ENCODE data around the gene ZNF76.

Gene ZNF76

GRCh38 chr6:35216412-35216732 lies 43.2 kb upstream of the ZNF76 start:
- TF ChIP-seq, protein P1, sequence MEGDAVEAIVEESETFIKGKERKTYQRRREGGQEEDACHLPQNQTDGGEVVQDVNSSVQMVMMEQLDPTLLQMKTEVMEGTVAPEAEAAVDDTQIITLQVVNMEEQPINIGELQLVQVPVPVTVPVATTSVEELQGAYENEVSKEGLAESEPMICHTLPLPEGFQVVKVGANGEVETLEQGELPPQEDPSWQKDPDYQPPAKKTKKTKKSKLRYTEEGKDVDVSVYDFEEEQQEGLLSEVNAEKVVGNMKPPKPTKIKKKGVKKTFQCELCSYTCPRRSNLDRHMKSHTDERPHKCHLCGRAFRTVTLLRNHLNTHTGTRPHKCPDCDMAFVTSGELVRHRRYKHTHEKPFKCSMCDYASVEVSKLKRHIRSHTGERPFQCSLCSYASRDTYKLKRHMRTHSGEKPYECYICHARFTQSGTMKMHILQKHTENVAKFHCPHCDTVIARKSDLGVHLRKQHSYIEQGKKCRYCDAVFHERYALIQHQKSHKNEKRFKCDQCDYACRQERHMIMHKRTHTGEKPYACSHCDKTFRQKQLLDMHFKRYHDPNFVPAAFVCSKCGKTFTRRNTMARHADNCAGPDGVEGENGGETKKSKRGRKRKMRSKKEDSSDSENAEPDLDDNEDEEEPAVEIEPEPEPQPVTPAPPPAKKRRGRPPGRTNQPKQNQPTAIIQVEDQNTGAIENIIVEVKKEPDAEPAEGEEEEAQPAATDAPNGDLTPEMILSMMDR (IDR thresholded peaks at IDR 0.05; ENCODE audit: borderline replicate concordance, insufficient read depth, low read depth, low read length): no peak
- H3K4me3 ChIP-seq (ENCODE audit: low read depth, low read length): no peak overlapping the region

GRCh38 chr6:35216851-35217811 lies 42.4 kb upstream of the ZNF76 start:
- no peak overlapping the region for H3K4me3 ChIP-seq (ENCODE audit: low read depth, low read length)
- TF ChIP-seq, protein P1 (IDR thresholded peaks at IDR 0.05; ENCODE audit: borderline replicate concordance, insufficient read depth, low read depth, low read length): no peak

- TF ChIP-seq, protein P1 (IDR thresholded peaks at IDR 0.05; ENCODE audit: borderline replicate concordance, insufficient read depth, low read depth, low read length): no peak
- no peak overlapping the region for H3K4me3 ChIP-seq (ENCODE audit: low read depth, low read length)
Observed at GRCh38 chr6:35218021-35218420, 41.5 kb upstream of the ZNF76 start.

GRCh38 chr6:35218456-35218855 lies 41.1 kb upstream of the ZNF76 start:
- TF ChIP-seq, protein P1 (IDR thresholded peaks at IDR 0.05; ENCODE audit: borderline replicate concordance, insufficient read depth, low read depth, low read length): no peak
- H3K4me3 ChIP-seq (ENCODE audit: low read depth, low read length): no peak overlapping the region

DNA sequence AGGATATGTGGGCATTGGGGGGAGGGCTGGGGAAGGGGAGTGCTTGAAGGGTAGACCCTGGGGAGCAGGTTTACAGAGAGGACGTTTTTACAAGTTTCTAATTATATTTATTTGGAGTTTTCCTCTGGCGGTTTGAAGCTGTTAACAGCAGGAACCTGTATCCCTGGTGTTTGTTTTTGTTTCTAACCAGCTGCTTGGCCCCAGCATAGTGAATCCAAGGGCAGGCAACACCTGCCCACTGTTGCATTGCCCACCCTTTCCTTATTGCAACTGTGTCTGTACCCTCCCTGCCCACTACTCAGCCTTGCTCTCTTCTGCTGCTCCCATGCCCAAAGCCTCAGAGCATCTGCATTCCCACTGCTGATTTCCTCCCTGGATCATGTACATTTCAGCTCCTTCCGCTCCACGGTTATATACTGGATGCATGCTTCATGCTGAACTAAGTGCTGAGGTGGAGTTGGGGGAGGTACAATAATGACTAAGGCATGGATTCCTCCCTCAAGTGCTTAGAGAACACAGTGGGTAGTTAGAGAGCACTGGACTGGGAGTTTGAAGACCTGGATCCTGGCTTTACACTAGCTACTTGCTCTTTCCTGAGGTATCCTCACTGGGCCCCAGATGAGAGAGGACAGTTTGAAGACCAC lies 39.7 kb upstream of the ZNF76 start:
- no peak overlapping the region for H3K4me3 ChIP-seq (ENCODE audit: low read depth, low read length)
- TF ChIP-seq, protein P1 (IDR thresholded peaks at IDR 0.05; ENCODE audit: borderline replicate concordance, insufficient read depth, low read depth, low read length): no peak

DNA sequence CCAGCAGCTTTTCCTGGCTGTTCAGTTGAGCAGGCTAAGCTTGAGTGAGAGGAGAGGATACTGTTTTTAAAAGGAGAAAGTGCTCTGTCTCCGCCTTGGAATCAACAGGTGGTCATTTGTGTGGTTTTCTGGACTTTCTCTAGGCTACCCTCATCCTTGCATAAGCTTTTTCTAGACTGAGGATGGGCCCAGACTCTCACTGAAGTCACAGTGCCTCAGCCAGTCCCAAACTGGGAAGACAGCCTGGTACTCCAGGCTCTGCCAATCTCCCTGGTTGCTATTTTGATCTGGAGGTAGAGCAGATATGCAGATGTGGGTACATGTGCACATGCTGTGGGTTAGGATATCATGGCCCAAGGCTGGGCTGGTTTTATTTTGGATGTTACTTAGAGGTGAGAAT lies 38.8 kb upstream of the ZNF76 start:
- H3K4me3 ChIP-seq (ENCODE audit: low read depth, low read length): no peak overlapping the region
- TF ChIP-seq, protein P1 (IDR thresholded peaks at IDR 0.05; ENCODE audit: borderline replicate concordance, insufficient read depth, low read depth, low read length): no peak
